Breast epithelium (tissue), 4 donors: Measurements from ENCODE around the gene SYVN1. TPM values are rescaled to one million over a fixed set of nuclear protein-coding genes. Genes with fewer than 3 reads are reported as not detected.

Experiments used
- DNase-seq, 2 donors: peaks; one replicate each; pipeline ENCODE4 v3.0.0-alpha.2; 2019; ENCODE audit warnings: low spot score in 2 of 2
- H3K27ac ChIP-seq, 2 donors: fragments of 200-600 bp; sonication (generic) in 1 of 2; one replicate each; pipeline ENCODE4 v1.5.1; 2016 to 2019; ENCODE audit warnings: mild to moderate bottlenecking in 1 of 2
- H3K27me3 ChIP-seq, 2 donors: fragments of 200-600 bp; sonication (generic) in 1 of 2; one replicate each; pipeline versions ENCODE4 v1.5.1 to v1.6.0; 2017 to 2019; ENCODE audit warnings: control low read depth in 1 of 2, mild to moderate bottlenecking in 1 of 2
- H3K36me3 ChIP-seq: fragments of 200-600 bp; one replicate; pipeline ENCODE4 v1.5.1; 2019
- H3K4me1 ChIP-seq, 2 donors: fragments of 200-600 bp; sonication (generic); one replicate each; pipeline ENCODE4 v1.5.1; 2016 to 2019; ENCODE audit warnings: control low read depth in 1 of 2
- H3K4me3 ChIP-seq, 3 donors: fragments of 200-600 bp; sonication (generic); 1 replicate in 2 of 3; 2 replicates in 1 of 3; pipeline ENCODE4 v1.5.1; 2016 to 2019; ENCODE audit warnings: mild to moderate bottlenecking in 3 of 3, moderate library complexity in 2 of 3
- H3K9me3 ChIP-seq, 2 donors: fragments of 200-600 bp; sonication (generic) in 1 of 2; one replicate each; pipeline ENCODE4 v1.5.1; 2016 to 2019; ENCODE audit warnings: control low read depth in 1 of 2
- CTCF ChIP-seq, 3 donors: fragments of 450-650 bp; IDR thresholded peaks; one replicate each; pipeline ENCODE4 v1.5.1; 2016 to 2017; ENCODE audit warnings: antibody characterized with exemption in 3 of 3, mild to moderate bottlenecking in 3 of 3, moderate library complexity in 3 of 3
- POLR2A ChIP-seq: fragments of 450-650 bp; IDR thresholded peaks from one replicate; pipeline ENCODE4 v1.6.1; 2016; ENCODE audit warnings: antibody characterized with exemption, mild to moderate bottlenecking, moderate library complexity
- POLR2AphosphoS5 ChIP-seq, 3 donors: sonication (generic); formaldehyde crosslinking; IDR thresholded peaks; one replicate each; pipeline ENCODE4 v1.6.1; 2017; ENCODE audit warnings: antibody characterized with exemption in 3 of 3
- intact Hi-C: fragments of 100-400 bp; cut with DNase I; formaldehyde crosslinking; loops from one replicate; pipeline ENCODE4 v1.15.1; 2023; ENCODE audit warnings: low total_unique reads
- total RNA-seq, 3 donors: library from RNA; depleted of rRNA; stranded (reverse); fragments of >200 nt; gene quantifications; one replicate each; pipeline ENCODE4 v1.1.0, GENCODE V29; 2016

The SYVN1 gene
- total RNA-seq, 3 donors from 2014 or later: 25.8 to 31.7 (median 27.2) TPM

DNA sequence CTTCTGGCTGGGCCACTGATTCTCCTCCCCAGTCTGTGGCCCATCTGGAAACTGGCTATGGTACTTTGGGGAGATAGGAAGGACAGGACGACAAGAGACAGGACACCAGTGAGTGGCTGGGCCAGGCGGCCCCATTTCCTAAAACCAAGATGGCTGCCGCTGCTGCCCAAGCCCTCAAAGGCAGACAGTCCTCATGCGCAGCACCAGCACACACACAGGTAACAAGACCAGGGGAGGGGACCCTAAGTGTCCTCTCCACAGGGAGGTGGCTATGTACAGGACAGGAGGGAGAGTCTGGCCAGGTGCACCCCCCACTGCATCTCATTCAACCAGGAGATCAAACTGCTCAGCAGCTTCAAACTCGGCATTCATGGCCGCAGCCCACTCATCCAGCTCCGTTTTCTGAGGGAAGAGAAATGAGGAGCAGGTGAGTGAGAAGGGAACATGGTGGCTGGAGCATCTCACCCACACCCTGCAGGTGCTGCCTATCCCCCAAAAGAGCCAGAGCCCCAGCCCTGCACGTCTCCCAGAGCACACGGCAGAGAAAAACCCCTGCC, 55.5 kb downstream of the SYVN1 start:
- Histone ChIP-seq H3K4me3 (no peak overlapping the region), H3K27me3 (no peaks in the 10 kb centered on the region), H3K27ac (no peak overlapping the region), H3K36me3 (no peaks in the 10 kb centered on the region), H3K4me1 (no peaks in the 10 kb centered on the region), H3K9me3 (no peaks in the 10 kb centered on the region)
- intact Hi-C loops: no loop called here
- TF ChIP-seq CTCF (IDR thresholded peaks at IDR 0.05): no peak
- TF ChIP-seq POLR2AphosphoS5 (IDR thresholded peaks at IDR 0.05): no peak
- TF ChIP-seq POLR2A: no peak
- DNase-seq: no peak

GRCh38 chr11:65078151-65078550, 56.2 kb downstream of the SYVN1 start:
- H3K4me1 ChIP-seq: no peaks in the 10 kb centered on the region
- TF ChIP-seq POLR2A: no peak
- TF ChIP-seq POLR2AphosphoS5 (IDR thresholded peaks at IDR 0.05): no peak
- peak; percentile 46 to 62 (median 53) for TF ChIP-seq CTCF (IDR thresholded peaks at IDR 0.05)
- DNase-seq: no peak
- no peak overlapping the region for H3K4me3 ChIP-seq
- H3K36me3 ChIP-seq: no peaks in the 10 kb centered on the region
- no peaks in the 10 kb centered on the region for H3K9me3 ChIP-seq
- no peaks in the 10 kb centered on the region for H3K27me3 ChIP-seq
- H3K27ac ChIP-seq: no peak overlapping the region
- intact Hi-C loops: no loop called here

GRCh38 chr11:65077451-65077850, 56.9 kb downstream of the SYVN1 start:
- no peak for DNase-seq
- intact Hi-C loops: no loop called here
- H3K9me3 ChIP-seq: no peaks in the 10 kb centered on the region
- H3K4me3 ChIP-seq: no peak overlapping the region
- TF ChIP-seq POLR2A (no peak), POLR2AphosphoS5 (IDR thresholded peaks at IDR 0.05) (no peak), CTCF (IDR thresholded peaks at IDR 0.05) (no peak)
- H3K27ac ChIP-seq: no peak overlapping the region
- H3K36me3 ChIP-seq: no peaks in the 10 kb centered on the region
- H3K27me3 ChIP-seq: no peaks in the 10 kb centered on the region
- no peaks in the 10 kb centered on the region for H3K4me1 ChIP-seq

Other genes with a start within 250 kb of the SYVN1 start
- gene ATG2A, start 217.3 kb downstream of the SYVN1 start, total RNA-seq: 10 to 100 TPM; 20.0 to 22.1 (median 21.2) TPM
- gene PPP2R5B, start 209.8 kb downstream of the SYVN1 start, total RNA-seq: 10 to 100 TPM; 12.8 to 14.0 (median 13.8) TPM
- gene GPHA2, start 198.6 kb downstream of the SYVN1 start, total RNA-seq: not detected
- not detected for gene MAJIN, start 162.4 kb downstream of the SYVN1 start, total RNA-seq
- gene BATF2, start 137.5 kb downstream of the SYVN1 start, total RNA-seq: 1 to 10 TPM in 1 of 3 donors, under 1 TPM in 2; 0.33 to 1.5 (median 0.64) TPM
- 100 to 1,000 TPM in 2 of 3 donors, 10 to 100 TPM in 1; 99.8 to 193 (median 154) TPM for gene ARL2, start 120.4 kb downstream of the SYVN1 start, total RNA-seq
- 10 to 100 TPM; 17.0 to 22.7 (median 17.1) TPM for gene SNX15, start 107.1 kb downstream of the SYVN1 start, total RNA-seq
- 1 to 10 TPM; 7.5 to 9.2 (median 7.5) TPM for gene SAC3D1, start 93.3 kb downstream of the SYVN1 start, total RNA-seq
- 10 to 100 TPM; 15.5 to 28.8 (median 19.2) TPM for gene NAALADL1, start 76.0 kb downstream of the SYVN1 start, total RNA-seq
- gene CDCA5, start 50.5 kb downstream of the SYVN1 start, total RNA-seq: 1 to 10 TPM in 1 of 3 donors, under 1 TPM in 2; 0.96 to 1.2 (median 0.98) TPM
- 10 to 100 TPM; 33.8 to 44.1 (median 44.0) TPM for gene ZFPL1, start 50.3 kb downstream of the SYVN1 start, total RNA-seq
- gene VPS51, start 38.3 kb downstream of the SYVN1 start, total RNA-seq: 100 to 1,000 TPM; 166 to 317 (median 218) TPM
- gene TM7SF2, start 22.6 kb downstream of the SYVN1 start, total RNA-seq: 100 to 1,000 TPM in 1 of 3 donors, 10 to 100 TPM in 2; 38.8 to 189 (median 44.2) TPM
- gene ZNHIT2, start 16.8 kb downstream of the SYVN1 start, total RNA-seq: 10 to 100 TPM; 14.6 to 23.3 (median 20.3) TPM
- gene FAU, start 12.4 kb downstream of the SYVN1 start, total RNA-seq: 1,000 to 10,000 TPM in 1 of 3 donors, 100 to 1,000 TPM in 2; 786 to 1,230 (median 855) TPM
- gene MRPL49, start 12.2 kb downstream of the SYVN1 start, total RNA-seq: 10 to 100 TPM; 66.2 to 92.6 (median 72.8) TPM
- gene SPDYC, start 35.7 kb upstream of the SYVN1 start, total RNA-seq: not detected
- gene CAPN1, start 47.4 kb upstream of the SYVN1 start, total RNA-seq: 100 to 1,000 TPM; 112 to 167 (median 140) TPM
- 10 to 100 TPM in 2 of 3 donors, 1 to 10 TPM in 1; 6.4 to 17.9 (median 13.8) TPM for gene POLA2, start 127.4 kb upstream of the SYVN1 start, total RNA-seq
- 10 to 100 TPM; 11.3 to 20.8 (median 13.4) TPM for gene CDC42EP2, start 180.3 kb upstream of the SYVN1 start, total RNA-seq
- 10 to 100 TPM; 30.7 to 44.8 (median 39.7) TPM for gene DPF2, start 199.3 kb upstream of the SYVN1 start, total RNA-seq
- 1 to 10 TPM in 1 of 3 donors, under 1 TPM in 1, not detected in 1; 0.29 to 1.3 TPM for gene TIGD3, start 220.2 kb upstream of the SYVN1 start, total RNA-seq
- 1 to 10 TPM; 5.4 to 9.1 (median 6.6) TPM for gene SLC25A45, start 248.1 kb upstream of the SYVN1 start, total RNA-seq